Activated naive CD8-positive, alpha-beta T cell treated with anti-CD3 and anti-CD28 coated beads, Interleukin-2, amount 50 U/mL, for 16 hours (primary cell): ENCODE measurements around the gene FKBP8.
"Not testable (repeated sequence)": the region's sequence is repeated elsewhere in the genome, so short reads cannot be mapped to it uniquely, and the experiment has no call there.

ENCODE experiments used
- DNase-seq: peaks from one replicate; pipeline ENCODE4 v3.0.0-alpha.2; 2020; ENCODE audit warnings: low read depth, low spot score

Gene FKBP8

DNA sequence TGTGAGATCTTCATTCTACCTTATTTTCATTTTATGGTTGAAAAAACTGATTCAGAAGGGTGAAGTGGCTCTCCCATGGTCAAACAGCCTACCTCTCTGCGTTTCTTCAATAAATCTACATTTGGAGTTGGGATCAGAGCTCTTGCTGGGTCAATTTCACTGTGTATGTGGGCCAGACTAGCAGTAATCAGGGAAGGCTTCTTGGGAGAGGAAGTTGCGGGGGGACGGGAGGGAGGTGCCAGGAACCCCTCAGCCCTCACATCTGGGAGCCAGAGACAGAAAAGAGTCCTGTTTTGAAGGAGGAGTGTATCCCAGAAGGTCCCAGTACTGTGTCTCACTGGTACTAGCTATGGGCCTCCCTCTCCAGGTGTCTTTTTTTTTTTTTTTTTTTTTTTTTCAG lies 15.2 kb upstream of the FKBP8 start:
- DNase-seq: no peak

DNA sequence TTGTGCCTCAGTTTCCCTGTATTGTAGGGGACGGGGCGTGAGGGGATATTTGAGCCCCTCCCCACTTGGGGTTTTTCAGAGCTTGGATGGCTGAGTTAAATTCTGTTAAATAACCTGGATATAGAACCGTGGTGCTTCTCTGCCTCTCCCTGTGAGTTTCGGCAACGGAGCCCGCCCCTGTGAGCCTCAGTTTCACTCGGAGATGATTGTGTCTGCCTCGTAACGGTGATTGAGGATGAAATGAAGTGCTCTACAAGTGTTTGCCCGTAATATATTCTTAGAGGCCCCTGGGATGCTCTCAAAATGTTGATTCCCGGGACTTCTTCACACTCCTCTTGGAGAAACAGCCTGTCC lies 14.8 kb upstream of the FKBP8 start:
- DNase-seq: no peak

GRCh38 chr19:18557411-18558201 lies 14.2 kb upstream of the FKBP8 start, which contains the start of gene KXD1:
KXD1 (plus strand) TSS chr19:18557870; CDS start chr19:18562057, 4,187 bp downstream.
- DNase-seq: peak; percentile 97

DNA sequence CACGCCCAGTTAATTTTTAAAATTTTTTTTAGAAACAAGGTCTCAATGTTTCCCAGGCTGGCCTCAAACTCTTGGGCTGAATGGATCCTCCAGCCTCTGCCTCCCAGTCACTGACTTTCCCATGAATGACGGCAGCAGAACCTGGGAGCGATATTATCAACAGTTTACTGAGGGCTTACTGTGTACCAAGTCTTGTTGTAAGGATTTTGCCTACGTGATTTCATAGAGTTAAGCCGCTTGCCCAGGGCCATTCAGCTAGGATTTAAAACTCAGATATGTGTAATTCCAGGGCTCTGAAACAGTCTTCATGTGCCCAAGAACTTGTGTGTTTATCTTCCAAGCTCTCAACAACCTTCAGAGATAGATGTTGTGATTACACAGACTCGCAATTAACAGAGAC lies 8.3 kb upstream of the FKBP8 start:
- DNase-seq: no peak

DNA sequence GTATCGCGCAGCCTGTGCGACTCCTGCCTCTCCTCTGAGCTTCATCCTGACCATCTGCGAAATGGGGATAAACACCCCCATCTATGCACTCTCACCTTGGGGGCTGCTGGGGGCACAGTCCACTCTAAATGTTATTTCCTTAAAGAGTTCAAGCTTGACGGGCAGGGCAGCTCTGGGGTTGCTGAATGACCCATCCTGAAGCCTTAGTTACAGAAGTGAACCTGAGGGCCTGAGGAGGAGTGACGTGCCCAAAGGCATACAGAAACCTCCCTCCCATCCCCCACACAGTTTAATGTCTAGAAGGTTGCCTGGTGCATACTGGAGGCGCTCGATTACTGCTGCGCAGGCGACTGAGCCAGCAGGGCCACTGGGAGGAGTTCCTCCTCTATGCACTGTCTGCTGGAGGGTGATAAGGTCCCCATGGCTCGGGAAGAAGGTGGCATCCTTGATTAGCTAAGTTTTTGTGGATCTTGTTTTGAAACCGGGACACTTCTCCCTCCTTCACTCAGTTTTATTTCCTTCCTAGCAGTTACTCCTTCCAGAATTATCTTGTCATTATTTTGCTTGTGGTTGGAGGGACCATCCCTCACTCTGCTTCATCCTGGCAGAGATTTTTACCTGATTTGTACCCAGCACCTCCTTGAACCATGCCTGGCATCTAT lies 572 bp upstream of the FKBP8 start:
- DNase-seq: no peak

- no peak for DNase-seq
Observed at GRCh38 chr19:18541992-18542940, 1.1 kb downstream of the FKBP8 start.

- DNase-seq: no peak
Observed at GRCh38 chr19:18541258-18541991, 1.9 kb downstream of the FKBP8 start.

DNA sequence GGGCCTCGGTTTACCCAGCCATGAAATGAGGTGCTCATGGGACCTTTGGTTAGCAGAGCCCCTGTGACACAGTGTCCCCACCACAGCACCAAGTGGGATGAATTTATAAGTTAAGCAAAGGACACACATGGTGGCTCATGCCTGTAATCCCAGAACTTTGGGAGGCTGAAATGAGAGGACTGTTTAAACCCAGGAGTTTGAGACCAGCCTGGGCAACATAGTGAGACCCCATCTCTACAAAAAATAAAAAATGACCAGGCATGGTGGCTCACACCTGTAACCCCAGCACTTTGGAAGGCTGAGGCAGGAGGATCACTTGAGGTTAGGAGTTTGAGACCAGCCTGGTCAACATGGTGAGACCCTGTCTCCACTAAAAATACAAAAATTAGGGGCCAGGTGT lies 3.2 kb downstream of the FKBP8 start:
- DNase-seq: not testable (repeated sequence)

- DNase-seq: no peak
Observed at GRCh38 chr19:18539372-18539771, 4.0 kb downstream of the FKBP8 start.

- no peak for DNase-seq
Observed at GRCh38 chr19:18538115-18538514, 5.3 kb downstream of the FKBP8 start.

- DNase-seq: no peak
Observed at GRCh38 chr19:18537431-18537830, 5.9 kb downstream of the FKBP8 start.

DNA sequence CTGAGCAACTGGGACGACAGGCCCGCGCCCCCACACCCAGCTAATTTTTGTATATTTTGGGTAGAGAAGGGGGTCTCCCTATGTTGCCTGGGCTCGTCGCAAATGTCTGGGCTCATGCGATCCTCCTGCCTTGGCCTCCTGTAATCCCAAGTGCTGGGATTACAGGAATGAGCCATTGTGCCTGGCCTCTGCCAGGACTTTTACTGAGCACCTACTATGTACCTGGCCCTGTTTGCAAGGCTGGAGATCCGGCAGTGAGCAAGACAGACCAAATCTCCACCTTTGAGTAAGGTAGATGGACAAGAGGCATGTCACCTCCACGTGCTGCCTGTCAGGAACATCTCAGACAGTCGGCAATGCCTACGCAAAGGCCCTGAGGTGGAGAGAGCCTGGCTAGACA lies 6.9 kb downstream of the FKBP8 start:
- DNase-seq: no peak

DNA sequence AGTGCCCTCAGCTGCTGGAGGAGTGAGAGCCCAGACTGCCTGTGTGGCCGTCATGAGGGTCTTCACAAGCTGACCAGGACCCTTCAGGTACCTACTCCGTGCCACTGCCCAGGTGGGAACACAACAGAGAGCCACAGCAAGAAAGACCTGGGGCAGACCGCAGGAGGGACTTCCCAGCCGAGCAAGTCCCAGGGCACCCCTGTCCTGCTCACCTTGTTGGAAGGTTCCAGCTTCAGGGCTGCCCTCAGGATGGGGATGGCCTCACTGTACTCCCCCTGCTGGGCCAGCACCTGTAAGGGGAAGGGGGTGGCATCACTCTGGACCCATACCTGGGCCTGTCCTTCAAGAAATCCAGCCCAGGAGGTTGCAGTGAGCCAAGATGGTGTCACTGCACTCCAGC lies 10.3 kb downstream of the FKBP8 start:
- no peak for DNase-seq

GRCh38 chr19:18532168-18532890 lies 11.0 kb downstream of the FKBP8 start:
- no peak for DNase-seq

GRCh38 chr19:18531485-18531884 lies 11.9 kb downstream of the FKBP8 start:
- no peak for DNase-seq

DNA sequence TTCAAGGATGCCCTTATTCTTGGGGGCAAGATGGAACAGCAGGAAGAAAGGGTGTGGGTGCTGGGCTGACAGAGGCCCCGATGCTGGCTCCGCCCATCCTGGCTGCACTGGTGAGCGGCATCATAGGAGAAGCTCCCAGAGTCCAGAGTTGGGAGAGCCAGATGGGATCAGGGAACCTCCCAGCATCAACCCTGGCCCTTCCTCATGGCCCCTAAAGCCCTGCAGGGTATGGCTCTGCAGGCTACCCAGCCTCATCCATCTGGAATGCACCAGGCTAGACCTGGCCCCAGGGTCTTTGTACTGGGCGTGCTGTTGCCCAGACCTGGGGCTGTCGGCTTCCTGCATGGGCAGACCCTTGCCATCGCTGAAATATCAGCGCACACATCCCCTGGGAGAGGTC lies 13.6 kb downstream of the FKBP8 start:
- no peak for DNase-seq

DNA sequence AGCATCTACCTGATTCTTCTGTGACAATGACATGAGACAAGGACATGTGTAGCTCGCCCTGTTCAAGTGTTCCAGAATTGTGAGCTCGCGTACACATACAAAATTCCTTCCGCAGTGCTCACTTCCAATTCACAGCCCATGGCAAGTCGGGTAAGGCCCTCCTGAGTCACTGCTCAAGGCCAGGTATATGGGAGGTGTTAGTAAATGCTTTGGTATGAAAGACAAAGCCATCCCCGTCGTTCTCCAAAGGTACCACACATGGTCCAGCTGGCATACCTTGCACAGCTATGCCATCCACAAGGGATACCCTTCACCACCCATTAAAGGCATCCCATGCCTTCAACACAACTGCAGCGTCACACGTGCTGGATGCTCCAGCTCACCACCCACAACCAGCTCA lies 17.1 kb downstream of the FKBP8 start:
- DNase-seq: no peak

DNA sequence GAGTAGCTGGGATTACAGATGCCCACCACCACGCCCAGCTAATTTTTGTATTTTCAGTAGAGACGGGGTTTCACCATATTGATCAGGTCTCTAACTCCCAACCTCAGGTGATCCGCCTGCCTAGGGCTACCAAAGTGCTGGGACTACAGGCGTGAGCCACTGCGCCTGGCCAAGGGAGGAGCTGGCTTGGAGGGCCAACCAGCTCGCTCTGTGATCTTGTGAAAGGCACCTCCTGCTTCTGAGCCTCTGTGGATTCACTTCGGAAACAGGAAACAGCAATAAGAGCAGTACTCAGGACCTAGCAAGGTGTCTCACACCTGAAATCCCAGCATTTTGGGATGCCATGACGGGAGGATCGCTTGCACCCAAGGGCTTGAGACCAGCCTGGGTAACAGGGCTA lies 19.5 kb downstream of the FKBP8 start:
- no peak for DNase-seq

GRCh38 chr19:18522862-18523440 lies 20.4 kb downstream of the FKBP8 start:
- DNase-seq: not testable (repeated sequence)

- DNase-seq: peak; percentile 100
Observed at GRCh38 chr19:18522124-18522861, 21.1 kb downstream of the FKBP8 start.
